Colonic mucosa (tissue), 4 donors: ENCODE data around the gene PLXNA1. TPM values are rescaled to one million over a fixed set of nuclear protein-coding genes. Genes with fewer than 3 reads are reported as not detected.

Experiments
- DNase-seq: peaks from one replicate; pipeline ENCODE4 v3.0.0-alpha.2; 2020
- H3K27ac ChIP-seq: fragments of 200-600 bp; one replicate; pipeline ENCODE4 v1.8.0; 2021
- H3K27me3 ChIP-seq: fragments of 200-600 bp; one replicate; pipeline ENCODE4 v1.8.0; 2021
- H3K36me3 ChIP-seq: fragments of 200-600 bp; one replicate; pipeline ENCODE4 v1.8.0; 2021
- H3K4me1 ChIP-seq: fragments of 200-600 bp; one replicate; pipeline ENCODE4 v1.8.0; 2021; ENCODE audit warnings: mild to moderate bottlenecking
- H3K4me3 ChIP-seq: fragments of 200-600 bp; one replicate; pipeline ENCODE4 v1.8.0; 2021
- H3K9ac ChIP-seq, 2 donors: one replicate each; pipeline ENCODE4 v1.7.0; 2013; ENCODE audit warnings: control low read depth in 2 of 2, low read depth in 2 of 2, low read length in 2 of 2
- H3K9me3 ChIP-seq: fragments of 200-600 bp; one replicate; pipeline ENCODE4 v1.8.0; 2021
- CTCF ChIP-seq: fragments of 200-600 bp; IDR thresholded peaks from one replicate; pipeline ENCODE4 v1.8.0; 2022; ENCODE audit warnings: antibody characterized with exemption, mild to moderate bottlenecking
- intact Hi-C: fragments of 100-400 bp; cut with DNase I; formaldehyde crosslinking; loops from one replicate; pipeline ENCODE4 v1.14.1; 2022
- total RNA-seq, 2 donors: library from RNA; stranded (reverse); fragmentation: NEBNext Ultra II Directional in 1 of 2; extraction: Animal tissue kit (Norgen Biotek cat#: 25700) in 1 of 2; gene quantifications; one replicate each; pipeline ENCODE4 v1.2.1, GENCODE V29; 2021
- donor health status: healthy.
- donor health status: DM: no; HTN: no; CAD: no.
- donor health status: DM: no; HTN: no; CAD: no.

Gene PLXNA1
- total RNA-seq, 2 donors from 2014 or later, result 16.0 to 19.3 TPM

GRCh38 chr3:126989316-126990023, 6.6 kb downstream of the PLXNA1 start:
- Histone ChIP-seq H3K36me3 (no peaks in the 10 kb centered on the region), H3K9me3 (no peaks in the 10 kb centered on the region), H3K4me3 (no peak overlapping the region), H3K27ac (no peak overlapping the region), H3K9ac (no peak overlapping the region), H3K4me1 (peaks cover under 1% of the 10 kb centered on the region), H3K27me3 (no peaks in the 10 kb centered on the region)
- no peak for DNase-seq
- TF ChIP-seq CTCF, result no peak
- intact Hi-C loops, result no loop called here

DNA sequence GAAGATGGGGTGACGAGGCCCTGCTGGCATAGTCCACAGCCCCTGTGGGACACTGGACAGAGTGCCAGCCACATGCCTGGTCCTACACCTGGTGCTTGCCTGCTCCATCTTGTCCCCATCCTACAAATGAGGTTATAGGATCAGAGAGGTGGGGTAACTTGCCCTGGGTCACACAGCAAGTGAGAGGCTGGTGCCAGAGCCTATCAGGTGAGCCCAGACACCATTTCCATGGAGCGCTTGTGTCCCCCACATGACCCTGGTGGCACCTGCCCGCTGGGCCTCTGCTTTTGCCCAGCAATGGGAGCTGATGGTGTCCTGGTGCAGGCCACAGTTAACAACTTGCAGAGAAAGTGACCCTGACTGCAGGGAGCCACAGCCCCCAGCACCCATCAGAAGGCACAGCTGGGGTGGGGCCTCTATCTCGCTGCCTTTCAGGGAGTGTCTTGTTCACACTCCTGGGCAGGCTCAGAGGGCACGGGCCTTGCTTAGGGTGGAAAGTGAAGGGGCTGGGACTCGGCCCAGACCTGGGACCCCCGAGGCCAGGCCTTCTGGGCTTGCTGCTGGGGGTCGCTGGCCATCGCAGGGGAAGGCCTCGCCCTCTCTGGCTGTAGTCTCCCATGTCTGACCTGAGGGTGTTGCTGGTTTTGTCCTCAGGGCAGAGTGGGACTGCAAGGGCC, 7.2 kb downstream of the PLXNA1 start:
- Histone ChIP-seq H3K27ac (no peak overlapping the region), H3K9me3 (no peaks in the 10 kb centered on the region), H3K4me3 (no peak overlapping the region), H3K4me1 (no peaks in the 10 kb centered on the region), H3K36me3 (no peaks in the 10 kb centered on the region), H3K27me3 (no peaks in the 10 kb centered on the region), H3K9ac (no peak overlapping the region)
- no peak for DNase-seq
- no peak for TF ChIP-seq CTCF
- intact Hi-C loops, result no loop called here

DNA sequence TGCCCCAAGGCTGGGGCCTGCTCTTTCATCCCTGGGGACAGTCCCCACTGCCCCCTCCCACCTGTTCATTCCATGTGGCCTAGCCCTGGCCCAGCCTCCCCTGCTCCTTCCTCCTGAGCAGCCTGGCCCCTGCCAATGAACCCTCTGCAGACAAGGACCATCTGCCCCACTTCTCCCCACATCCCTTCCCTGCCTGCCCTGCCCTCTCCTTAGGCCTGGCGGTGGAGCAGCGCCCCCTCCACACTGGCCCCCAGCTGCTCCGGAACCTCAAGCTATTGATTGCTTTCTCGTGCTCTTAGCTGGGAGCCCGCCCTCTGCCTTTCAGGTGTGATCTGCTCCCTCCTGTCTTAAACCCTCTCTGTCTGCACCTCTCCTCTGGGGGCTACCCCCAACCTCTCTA, 8.0 kb downstream of the PLXNA1 start:
- TF ChIP-seq CTCF, result no peak
- DNase-seq, result no peak
- Histone ChIP-seq H3K4me3 (no peak overlapping the region), H3K9me3 (no peaks in the 10 kb centered on the region), H3K36me3 (no peaks in the 10 kb centered on the region), H3K27ac (no peak overlapping the region), H3K27me3 (no peaks in the 10 kb centered on the region), H3K4me1 (no peaks in the 10 kb centered on the region), H3K9ac (no peak overlapping the region)
- intact Hi-C loops, result no loop called here

- H3K27me3 ChIP-seq, result no peaks in the 10 kb centered on the region
- no peaks in the 10 kb centered on the region for H3K4me1 ChIP-seq
- H3K36me3 ChIP-seq, result no peaks in the 10 kb centered on the region
- H3K9me3 ChIP-seq, result no peaks in the 10 kb centered on the region
- no peak overlapping the region for H3K9ac ChIP-seq
- no peak for DNase-seq
- no peak overlapping the region for H3K27ac ChIP-seq
- no peak overlapping the region for H3K4me3 ChIP-seq
- intact Hi-C loops, result no loop called here
- TF ChIP-seq CTCF, result no peak
Measured at GRCh38 chr3:126991366-126992200, 8.7 kb downstream of the PLXNA1 start.

DNA sequence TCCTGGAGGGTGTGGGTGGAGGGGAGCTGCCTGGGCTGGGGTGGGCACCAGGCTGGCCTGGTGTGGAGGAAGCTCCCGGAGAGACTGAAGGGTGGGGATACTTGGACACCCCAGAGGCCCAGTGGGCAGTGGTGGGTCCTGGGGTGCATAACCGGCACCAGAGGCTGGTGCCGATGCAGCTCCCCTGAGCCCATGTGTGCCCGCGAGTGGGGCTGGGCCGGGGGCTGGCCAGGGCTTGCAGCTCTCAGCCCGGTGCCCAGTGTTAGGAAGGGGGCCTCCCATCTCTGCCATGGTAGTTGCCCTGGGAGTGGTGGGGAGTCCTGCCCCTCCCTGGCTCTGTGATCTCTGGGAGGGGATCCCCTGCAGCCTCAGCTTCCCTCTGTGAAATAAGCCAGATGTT, 9.3 kb downstream of the PLXNA1 start:
- H3K9ac ChIP-seq, result no peak overlapping the region

More for the DNA sequence above, 9.3 kb downstream of the PLXNA1 start:
- Histone ChIP-seq H3K4me1 (no peaks in the 10 kb centered on the region), H3K36me3 (no peaks in the 10 kb centered on the region), H3K9me3 (no peaks in the 10 kb centered on the region), H3K27me3 (no peaks in the 10 kb centered on the region), H3K4me3 (no peak overlapping the region), H3K27ac (no peak overlapping the region)
- TF ChIP-seq CTCF, result no peak
- intact Hi-C loops, result no loop called here
- no peak for DNase-seq
